HEK293 (cell line): ENCODE results near the gene PPP1R8.
A peak's percentile ranks its signal among the peaks of the same experiment; 100 is the strongest.

Source experiments
- CTCF ChIA-PET: fragments of 350-600 bp; formaldehyde crosslinking; extraction: SDS; loops from one replicate; lab custom pipeline; 2021; ENCODE audit warnings: antibody characterized with exemption; lab: Yijun Ruan, JAX
- POLR2A ChIA-PET: fragments of 300-600 bp; formaldehyde crosslinking; extraction: SDS; loops from one replicate; lab custom pipeline; 2020; ENCODE audit warnings: antibody characterized with exemption, inconsistent platforms; lab: Yijun Ruan, JAX
- H3K27ac ChIP-seq: fragments of 200-500 bp; sonication (Bioruptor generic); 2 replicates; pipeline ENCODE4 v1.5.1; 2014; ENCODE audit warnings: low read depth, low read length, control low read depth, inconsistent platforms; ENCODE audit errors: extremely low read depth
- H3K36me3 ChIP-seq, 2 experiments: fragments of 200-500 bp in 1 of 2; sonication (Bioruptor generic) in 1 of 2; 1 replicate in 1 of 2; 2 replicates in 1 of 2; pipeline ENCODE4 v1.5.1; 2014 to 2017; ENCODE audit warnings: inconsistent platforms in 2 of 2, low read length in 2 of 2; ENCODE audit not compliant: control insufficient read depth in 2 of 2, insufficient read depth in 1 of 2
- H3K4me1 ChIP-seq: fragments of 200-500 bp; sonication (Bioruptor generic); 2 replicates; pipeline ENCODE4 v1.5.1; 2014; ENCODE audit warnings: mild to moderate bottlenecking, low read length, inconsistent platforms; ENCODE audit not compliant: control insufficient read depth, insufficient read depth
- H3K4me3 ChIP-seq: 2 replicates; pipeline ENCODE4 v1.5.1; 2011; ENCODE audit warnings: low read depth, mild to moderate bottlenecking, control low read depth, low read length, moderate library complexity
- H3K9me3 ChIP-seq: fragments of 200-500 bp; sonication (Bioruptor generic); 2 replicates; pipeline ENCODE4 v1.5.1; 2014; ENCODE audit warnings: low read depth, low read length, inconsistent platforms; ENCODE audit not compliant: control insufficient read depth, insufficient read depth
- KLF8 ChIP-seq: fragments of 450-650 bp; formaldehyde crosslinking; IDR thresholded peaks from 2 replicates; pipeline ENCODE4 v1.5.1; 2016; ENCODE audit warnings: missing biosample characterization, missing genetic modification characterization
- PRDM1 ChIP-seq: fragments of 450-650 bp; formaldehyde crosslinking; IDR thresholded peaks from 2 replicates; pipeline ENCODE4; 2016; ENCODE audit warnings: missing biosample characterization, missing genetic modification characterization
- PRDM6 ChIP-seq: fragments of 450-650 bp; formaldehyde crosslinking; IDR thresholded peaks from 2 replicates; pipeline ENCODE4 v1.5.1; 2017; ENCODE audit warnings: missing biosample characterization, missing genetic modification characterization
- SP7 ChIP-seq: fragments of 450-650 bp; formaldehyde crosslinking; IDR thresholded peaks from 2 replicates; pipeline ENCODE4 v1.5.1; 2016; ENCODE audit warnings: missing biosample characterization, missing genetic modification characterization
- ZBTB1 ChIP-seq: fragments of 450-650 bp; formaldehyde crosslinking; IDR thresholded peaks from 2 replicates; pipeline ENCODE4 v1.5.1; 2016; ENCODE audit warnings: missing biosample characterization, missing genetic modification characterization
- ZFP3 ChIP-seq: fragments of 450-650 bp; formaldehyde crosslinking; IDR thresholded peaks from 2 replicates; pipeline ENCODE4 v1.5.1; 2016; ENCODE audit warnings: low read depth, missing biosample characterization, missing genetic modification characterization
- ZFP69B ChIP-seq: fragments of 450-650 bp; formaldehyde crosslinking; IDR thresholded peaks from 2 replicates; pipeline ENCODE4 v1.5.1; 2016; ENCODE audit warnings: missing biosample characterization, missing genetic modification characterization
- ZNF10 ChIP-seq: fragments of 450-650 bp; formaldehyde crosslinking; IDR thresholded peaks from 2 replicates; pipeline ENCODE4 v1.5.1; 2017; ENCODE audit warnings: missing biosample characterization, missing genetic modification characterization
- ZNF19 ChIP-seq: fragments of 450-650 bp; formaldehyde crosslinking; IDR thresholded peaks from 2 replicates; pipeline ENCODE4; 2016; ENCODE audit warnings: missing biosample characterization, missing genetic modification characterization, low read depth
- ZNF335 ChIP-seq: fragments of 450-650 bp; formaldehyde crosslinking; conservative IDR thresholded peaks from 2 replicates; pipeline ENCODE4 v1.5.1; 2016; ENCODE audit warnings: missing biosample characterization, missing genetic modification characterization
- ZNF426 ChIP-seq: fragments of 450-650 bp; formaldehyde crosslinking; IDR thresholded peaks from 2 replicates; pipeline ENCODE4 v1.5.1; 2017; ENCODE audit warnings: missing biosample characterization, missing genetic modification characterization, mild to moderate bottlenecking, inconsistent platforms, moderate library complexity
- ZNF660 ChIP-seq: fragments of 450-650 bp; IDR thresholded peaks from 2 replicates; pipeline ENCODE4 v1.5.1; 2018; ENCODE audit warnings: missing biosample characterization, mild to moderate bottlenecking, missing genetic modification characterization
- TF ChIP-seq, protein P1 (sequence below): fragments of 450-650 bp; formaldehyde crosslinking; conservative IDR thresholded peaks from 2 replicates; pipeline ENCODE4 v1.5.1; 2016; ENCODE audit warnings: low read depth, missing biosample characterization, missing genetic modification characterization
- TF ChIP-seq, protein P2 (sequence below): fragments of 450-650 bp; formaldehyde crosslinking; IDR thresholded peaks from 2 replicates; pipeline ENCODE4 v1.5.1; 2016; ENCODE audit warnings: missing biosample characterization, missing genetic modification characterization
- TF ChIP-seq, protein P3 (sequence below): fragments of 450-650 bp; formaldehyde crosslinking; IDR thresholded peaks from 2 replicates; pipeline ENCODE4 v1.5.1; 2016; ENCODE audit warnings: missing biosample characterization, missing genetic modification characterization
- TF ChIP-seq, protein P4 (sequence below): fragments of 450-650 bp; formaldehyde crosslinking; IDR thresholded peaks from 2 replicates; pipeline ENCODE4 v1.5.1; 2016; ENCODE audit warnings: missing biosample characterization, missing genetic modification characterization, low read depth

Gene PPP1R8

DNA sequence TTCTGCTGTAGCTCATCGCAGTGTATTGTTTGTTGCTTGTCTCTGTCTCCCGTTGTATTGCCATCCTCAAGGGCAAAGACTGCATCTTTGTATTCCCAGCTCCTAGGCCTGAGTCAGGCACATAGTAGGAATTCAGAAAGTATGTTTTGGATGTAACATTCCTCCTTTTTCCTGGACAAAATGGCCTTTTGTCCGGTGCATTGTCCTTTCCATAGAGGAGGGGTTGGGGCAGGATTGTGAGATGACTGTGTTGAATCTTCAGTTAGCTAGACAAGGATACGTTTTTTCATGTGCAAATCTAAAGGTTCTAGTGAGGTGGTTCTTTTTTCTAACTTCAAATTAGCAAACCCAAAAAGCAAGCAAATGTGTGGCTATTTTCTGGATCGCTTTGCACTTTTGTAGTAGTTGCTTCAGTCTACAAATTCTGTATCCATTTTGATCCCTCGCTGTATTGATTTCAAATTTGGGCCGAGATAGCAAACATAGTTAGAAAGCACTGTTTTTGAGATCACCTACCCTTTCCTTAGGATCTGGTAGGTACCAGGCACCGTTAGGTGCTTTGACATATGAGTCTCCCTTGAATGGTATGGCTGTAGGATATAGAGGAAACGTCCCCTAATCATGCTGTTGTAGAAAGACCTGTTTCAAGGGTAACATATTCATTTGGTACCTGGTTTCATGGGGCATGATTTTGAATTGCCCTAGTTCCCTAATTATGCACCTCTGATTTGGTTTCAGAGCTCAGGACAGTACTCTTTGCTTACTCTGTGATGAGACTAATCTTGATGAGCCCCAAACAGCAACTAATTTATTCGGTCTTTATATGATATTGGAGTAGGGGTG, 1.2 kb downstream of the PPP1R8 start:
- POLR2A ChIA-PET, result interaction anchor here (0.8 to 2.5 kb wide), 8 partner anchors 10 to 164 kb away, joined by 3 to 51 read pairs (median 6); partner anchors contain the start of genes FAM76A, IFI6 and STX12
- Histone ChIP-seq H3K4me1 (0 out of 2 replicates have a peak, but pooled peaks cover 2% of the 10 kb centered on the region), H3K36me3 (peaks cover 16 to 44% of the 10 kb centered on the region in 2 experiments), H3K27ac (peak overlapping the region; percentile 70; the same call in 1 of the 2 replicates), H3K9me3 (no peaks in the 10 kb centered on the region), H3K4me3 (peak overlapping the region; percentile 86)
- CTCF ChIA-PET, result interaction anchor here (1.0 to 1.2 kb wide), 3 partner anchors 9 to 46 kb away, joined by 3 to 4 read pairs (median 3); no protein-coding TSS in a partner anchor
- TF ChIP-seq, protein P1, sequence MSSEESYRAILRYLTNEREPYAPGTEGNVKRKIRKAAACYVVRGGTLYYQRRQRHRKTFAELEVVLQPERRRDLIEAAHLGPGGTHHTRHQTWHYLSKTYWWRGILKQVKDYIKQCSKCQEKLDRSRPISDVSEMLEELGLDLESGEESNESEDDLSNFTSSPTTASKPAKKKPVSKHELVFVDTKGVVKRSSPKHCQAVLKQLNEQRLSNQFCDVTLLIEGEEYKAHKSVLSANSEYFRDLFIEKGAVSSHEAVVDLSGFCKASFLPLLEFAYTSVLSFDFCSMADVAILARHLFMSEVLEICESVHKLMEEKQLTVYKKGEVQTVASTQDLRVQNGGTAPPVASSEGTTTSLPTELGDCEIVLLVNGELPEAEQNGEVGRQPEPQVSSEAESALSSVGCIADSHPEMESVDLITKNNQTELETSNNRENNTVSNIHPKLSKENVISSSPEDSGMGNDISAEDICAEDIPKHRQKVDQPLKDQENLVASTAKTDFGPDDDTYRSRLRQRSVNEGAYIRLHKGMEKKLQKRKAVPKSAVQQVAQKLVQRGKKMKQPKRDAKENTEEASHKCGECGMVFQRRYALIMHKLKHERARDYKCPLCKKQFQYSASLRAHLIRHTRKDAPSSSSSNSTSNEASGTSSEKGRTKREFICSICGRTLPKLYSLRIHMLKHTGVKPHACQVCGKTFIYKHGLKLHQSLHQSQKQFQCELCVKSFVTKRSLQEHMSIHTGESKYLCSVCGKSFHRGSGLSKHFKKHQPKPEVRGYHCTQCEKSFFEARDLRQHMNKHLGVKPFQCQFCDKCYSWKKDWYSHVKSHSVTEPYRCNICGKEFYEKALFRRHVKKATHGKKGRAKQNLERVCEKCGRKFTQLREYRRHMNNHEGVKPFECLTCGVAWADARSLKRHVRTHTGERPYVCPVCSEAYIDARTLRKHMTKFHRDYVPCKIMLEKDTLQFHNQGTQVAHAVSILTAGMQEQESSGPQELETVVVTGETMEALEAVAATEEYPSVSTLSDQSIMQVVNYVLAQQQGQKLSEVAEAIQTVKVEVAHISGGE (tag by site-specific recombination), result 0 out of 2 replicates have a peak, but pooled peaks have one; percentile 2
- TF ChIP-seq ZFP3 (tag by site-specific recombination), result no peak

GRCh38 chr1:27832762-27833161, 2.2 kb downstream of the PPP1R8 start:
- Histone ChIP-seq H3K4me1 (0 out of 2 replicates have a peak, but pooled peaks cover 2% of the 10 kb centered on the region), H3K36me3 (peaks cover 16 to 49% of the 10 kb centered on the region in 2 experiments), H3K27ac (no peak overlapping the region), H3K4me3 (no peak overlapping the region), H3K9me3 (no peaks in the 10 kb centered on the region)
- ChIA-PET POLR2A (interaction anchor here (0.6 to 0.8 kb wide), 3 partner anchors 9 to 107 kb away, joined by 3 to 4 read pairs (median 3); partner anchors contain the start of genes FAM76A and STX12), CTCF (interaction anchor here (0.6 to 0.7 kb wide), 2 partner anchors 56 to 71 kb away, joined by 3 to 4 read pairs; no protein-coding TSS in a partner anchor)
- TF ChIP-seq, protein P2, sequence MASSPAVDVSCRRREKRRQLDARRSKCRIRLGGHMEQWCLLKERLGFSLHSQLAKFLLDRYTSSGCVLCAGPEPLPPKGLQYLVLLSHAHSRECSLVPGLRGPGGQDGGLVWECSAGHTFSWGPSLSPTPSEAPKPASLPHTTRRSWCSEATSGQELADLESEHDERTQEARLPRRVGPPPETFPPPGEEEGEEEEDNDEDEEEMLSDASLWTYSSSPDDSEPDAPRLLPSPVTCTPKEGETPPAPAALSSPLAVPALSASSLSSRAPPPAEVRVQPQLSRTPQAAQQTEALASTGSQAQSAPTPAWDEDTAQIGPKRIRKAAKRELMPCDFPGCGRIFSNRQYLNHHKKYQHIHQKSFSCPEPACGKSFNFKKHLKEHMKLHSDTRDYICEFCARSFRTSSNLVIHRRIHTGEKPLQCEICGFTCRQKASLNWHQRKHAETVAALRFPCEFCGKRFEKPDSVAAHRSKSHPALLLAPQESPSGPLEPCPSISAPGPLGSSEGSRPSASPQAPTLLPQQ, result peak; percentile 90
- TF ChIP-seq PRDM6 (tag by site-specific recombination) (peak; percentile 46; the same call in 1 of the 2 replicates), ZNF19 (tag by site-specific recombination) (no peak), ZBTB1 (tag by site-specific recombination) (no peak), SP7 (tag by site-specific recombination) (peak; percentile 57; the same call in 1 of the 2 replicates), KLF8 (tag by site-specific recombination) (no peak), ZNF335 (0 out of 2 replicates have a peak, but pooled peaks have one; percentile 11), PRDM1 (tag by site-specific recombination) (peak; percentile 52), ZNF10 (no peak), ZNF426 (tag by site-specific recombination) (no peak), ZNF660 (no peak), ZFP69B (peak; percentile 53; the same call in 1 of the 2 replicates)
- TF ChIP-seq, protein P3, sequence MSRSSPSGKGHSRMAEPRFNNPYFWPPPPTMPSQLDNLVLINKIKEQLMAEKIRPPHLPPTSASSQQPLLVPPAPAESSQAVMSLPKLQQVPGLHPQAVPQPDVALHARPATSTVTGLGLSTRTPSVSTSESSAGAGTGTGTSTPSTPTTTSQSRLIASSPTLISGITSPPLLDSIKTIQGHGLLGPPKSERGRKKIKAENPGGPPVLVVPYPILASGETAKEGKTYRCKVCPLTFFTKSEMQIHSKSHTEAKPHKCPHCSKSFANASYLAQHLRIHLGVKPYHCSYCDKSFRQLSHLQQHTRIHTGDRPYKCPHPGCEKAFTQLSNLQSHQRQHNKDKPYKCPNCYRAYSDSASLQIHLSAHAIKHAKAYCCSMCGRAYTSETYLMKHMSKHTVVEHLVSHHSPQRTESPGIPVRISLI (tag by site-specific recombination), result 0 out of 2 replicates have a peak, but pooled peaks have one; percentile 33
- TF ChIP-seq, protein P4, sequence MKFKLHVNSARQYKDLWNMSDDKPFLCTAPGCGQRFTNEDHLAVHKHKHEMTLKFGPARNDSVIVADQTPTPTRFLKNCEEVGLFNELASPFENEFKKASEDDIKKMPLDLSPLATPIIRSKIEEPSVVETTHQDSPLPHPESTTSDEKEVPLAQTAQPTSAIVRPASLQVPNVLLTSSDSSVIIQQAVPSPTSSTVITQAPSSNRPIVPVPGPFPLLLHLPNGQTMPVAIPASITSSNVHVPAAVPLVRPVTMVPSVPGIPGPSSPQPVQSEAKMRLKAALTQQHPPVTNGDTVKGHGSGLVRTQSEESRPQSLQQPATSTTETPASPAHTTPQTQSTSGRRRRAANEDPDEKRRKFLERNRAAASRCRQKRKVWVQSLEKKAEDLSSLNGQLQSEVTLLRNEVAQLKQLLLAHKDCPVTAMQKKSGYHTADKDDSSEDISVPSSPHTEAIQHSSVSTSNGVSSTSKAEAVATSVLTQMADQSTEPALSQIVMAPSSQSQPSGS (tag by site-specific recombination), result peak; percentile 76
